GM12878 (cell line): Measurements from ENCODE around the gene THOC1. TPM values are rescaled to one million over a fixed set of nuclear protein-coding genes. Genes with fewer than 3 reads are reported as not detected.

ENCODE experiments used
- BCL3 ChIP-seq: IDR thresholded peaks from 2 replicates; pipeline ENCODE4 v1.6.1; 2011; ENCODE audit warnings: borderline replicate concordance, low read depth, mild to moderate bottlenecking, moderate library complexity, low read length; ENCODE audit not compliant: insufficient read depth, poor library complexity, severe bottlenecking
- CEBPZ ChIP-seq: fragments of 150-350 bp; IDR thresholded peaks from 2 replicates; pipeline ENCODE4 v1.6.1; 2016; ENCODE audit warnings: low read depth, low read length
- E4F1 ChIP-seq: fragments of 450-650 bp; IDR thresholded peaks from 2 replicates; pipeline ENCODE4 v1.6.1; 2018; ENCODE audit warnings: borderline replicate concordance, mild to moderate bottlenecking; ENCODE audit not compliant: partially characterized antibody
- EED ChIP-seq: sonication (generic); IDR thresholded peaks from 2 replicates; pipeline ENCODE4 v1.6.1; 2016; ENCODE audit warnings: antibody characterized with exemption, low read depth
- JUND ChIP-seq: IDR thresholded peaks from 2 replicates; pipeline ENCODE4 v1.6.1; 2012; ENCODE audit warnings: low read depth, mild to moderate bottlenecking, low read length, improper control_type of control experiment, moderate library complexity
- KAT2A ChIP-seq: conservative IDR thresholded peaks from 2 replicates; pipeline ENCODE4 v1.6.1; 2011; ENCODE audit warnings: low read depth, low read length; ENCODE audit not compliant: control insufficient read depth
- NKRF ChIP-seq: fragments of 450-650 bp; conservative IDR thresholded peaks from 2 replicates; pipeline ENCODE4 v1.6.1; 2017; ENCODE audit warnings: mild to moderate bottlenecking, moderate library complexity
- NRF1 ChIP-seq: conservative IDR thresholded peaks from 2 replicates; pipeline ENCODE4 v1.6.1; 2011; ENCODE audit warnings: mild to moderate bottlenecking, low read depth, low read length, improper control_type of control experiment
- PBX3 ChIP-seq: IDR thresholded peaks from 2 replicates; pipeline ENCODE4 v1.6.1; 2011; ENCODE audit warnings: mild to moderate bottlenecking, low read depth, low read length, moderate library complexity; ENCODE audit not compliant: insufficient replicate concordance
- POLR2AphosphoS2 ChIP-seq: IDR thresholded peaks from 2 replicates; pipeline ENCODE4 v1.6.1; 2011; ENCODE audit warnings: low read depth, mild to moderate bottlenecking, low read length, improper control_type of control experiment, moderate library complexity
- RCOR1 ChIP-seq: conservative IDR thresholded peaks from 2 replicates; pipeline ENCODE4 v1.6.1; 2012; ENCODE audit warnings: low read depth, low read length, improper control_type of control experiment
- SPI1 ChIP-seq: IDR thresholded peaks from 2 replicates; pipeline ENCODE4 v1.6.1; 2011; ENCODE audit warnings: low read depth, mild to moderate bottlenecking, low read length, moderate library complexity, borderline replicate concordance; ENCODE audit not compliant: insufficient read depth
- TAF1 ChIP-seq: IDR thresholded peaks from 2 replicates; pipeline ENCODE4 v1.6.1; 2011; ENCODE audit warnings: mild to moderate bottlenecking, low read depth, low read length, borderline replicate concordance
- TCF12 ChIP-seq: IDR thresholded peaks from 2 replicates; pipeline ENCODE4 v1.6.1; 2011; ENCODE audit warnings: low read depth, mild to moderate bottlenecking, low read length
- polyA plus RNA-seq, 11 experiments: library from polyadenylated mRNA; depleted of rRNA in 4 of 11; unstranded in 6 of 11; stranded (reverse) in 5 of 11; fragments of >200 nt; fragmentation: Nextera tagmentation in 4 of 11; fragmentation: Illumina TruSeq in 1 of 11; extraction: Ambion mirVana in 4 of 11; extraction: Trizol in 1 of 11; gene quantifications; 1 replicate in 1 of 11; 2 replicates in 10 of 11; pipeline versions ENCODE4 v1.2.1 to v1.2.3, GENCODE V29; 2011 to 2016; ENCODE audit warnings: inconsistent platforms in 2 of 11, missing spikeins in 2 of 11, low read depth in 1 of 11
- total RNA-seq, 4 experiments: library from RNA; depleted of rRNA in 3 of 4; stranded (reverse); fragments of >200 nt in 3 of 4; fragmentation: Illumina TruSeq in 1 of 4; extraction: Trizol in 1 of 4; gene quantifications; 2 replicates each; pipeline versions ENCODE4 v1.2.1 to v1.2.3, GENCODE V29; 2013 to 2021

THOC1 gene
- total and polyA plus RNA-seq, 10 of the 15 experiments (the other 5 are each of a cell fraction or from before 2014, with no cell fraction given) = 32.8 to 99.8 (median 49.0) TPM

GRCh38 chr18:267688-268552, at the start of gene THOC1 (continued):
- TF ChIP-seq E4F1 (peak; percentile 59), RCOR1 (no peak), TAF1 (peak; percentile 91), PBX3 (peak; percentile 43), EED (peak; percentile 49), JUND (0 out of 2 replicates have a peak, but pooled peaks have one; percentile 38), TCF12 (peak; percentile 88), CEBPZ (no peak), NKRF (peak; percentile 84), BCL3 (peak; percentile 78), POLR2AphosphoS2 (no peak; the same call in 1 of the 2 replicates), NRF1 (peak; percentile 37; the same call in 1 of the 2 replicates), KAT2A (no peak), SPI1 (no peak)
